IMR-90 (cell line): ENCODE measurements around the gene RNF125.

Experiments
- CEBPB ChIP-seq: IDR thresholded peaks from 2 replicates; pipeline ENCODE4 v1.6.1; 2012; ENCODE audit warnings: low read depth, low read length, improper control_type of control experiment
- CTCF ChIP-seq: conservative IDR thresholded peaks from 2 replicates; pipeline ENCODE4 v1.5.1; 2012; ENCODE audit warnings: mild to moderate bottlenecking, low read depth, low read length, improper control_type of control experiment
- MAFK ChIP-seq: IDR thresholded peaks from 2 replicates; pipeline ENCODE4 v1.6.1; 2012; ENCODE audit warnings: low read depth, low read length, improper control_type of control experiment
- MXI1 ChIP-seq: IDR thresholded peaks from 2 replicates; pipeline ENCODE4 v1.6.1; 2012; ENCODE audit warnings: low read depth, mild to moderate bottlenecking, low read length, moderate library complexity, borderline replicate concordance
- NFE2L2 ChIP-seq: fragments of 150-350 bp; IDR thresholded peaks from 2 replicates; pipeline ENCODE4 v1.6.1; 2016; ENCODE audit warnings: low read depth, mild to moderate bottlenecking, low read length
- POLR2A ChIP-seq: IDR thresholded peaks from 2 replicates; pipeline ENCODE4 v1.6.1; 2012; ENCODE audit warnings: mild to moderate bottlenecking, low read depth, low read length
- RAD21 ChIP-seq: IDR thresholded peaks from 2 replicates; pipeline ENCODE4 v1.6.1; 2012; ENCODE audit warnings: low read length, improper control_type of control experiment
- RCOR1 ChIP-seq: IDR thresholded peaks from 2 replicates; pipeline ENCODE4 v1.6.1; 2012; ENCODE audit warnings: mild to moderate bottlenecking, low read length, improper control_type of control experiment; ENCODE audit not compliant: insufficient replicate concordance
- RFX5 ChIP-seq: IDR thresholded peaks from 2 replicates; pipeline ENCODE4 v1.8.0; 2012; ENCODE audit warnings: low read depth, mild to moderate bottlenecking, low read length, moderate library complexity
- SMC3 ChIP-seq: fragments of 150-350 bp; IDR thresholded peaks from 2 replicates; pipeline ENCODE4 v1.6.1; 2016; ENCODE audit warnings: low read depth, mild to moderate bottlenecking, antibody characterized with exemption, low read length, moderate library complexity
- TF ChIP-seq, protein P1 (sequence below): fragments of 150-350 bp; IDR thresholded peaks from 2 replicates; pipeline ENCODE4 v1.6.1; 2017; ENCODE audit warnings: mild to moderate bottlenecking, antibody characterized with exemption, low read length, low read depth

GRCh38 chr18:32060026-32060425, 41.4 kb downstream of the RNF125 start:
- no peak for TF ChIP-seq CTCF
- TF ChIP-seq CEBPB = no peak
- TF ChIP-seq POLR2A = no peak
- no peak for TF ChIP-seq MXI1
- no peak for TF ChIP-seq NFE2L2
- TF ChIP-seq RCOR1 = no peak
- TF ChIP-seq RFX5 = no peak
- TF ChIP-seq MAFK = no peak
- no peak for TF ChIP-seq SMC3
- TF ChIP-seq, protein P1, sequence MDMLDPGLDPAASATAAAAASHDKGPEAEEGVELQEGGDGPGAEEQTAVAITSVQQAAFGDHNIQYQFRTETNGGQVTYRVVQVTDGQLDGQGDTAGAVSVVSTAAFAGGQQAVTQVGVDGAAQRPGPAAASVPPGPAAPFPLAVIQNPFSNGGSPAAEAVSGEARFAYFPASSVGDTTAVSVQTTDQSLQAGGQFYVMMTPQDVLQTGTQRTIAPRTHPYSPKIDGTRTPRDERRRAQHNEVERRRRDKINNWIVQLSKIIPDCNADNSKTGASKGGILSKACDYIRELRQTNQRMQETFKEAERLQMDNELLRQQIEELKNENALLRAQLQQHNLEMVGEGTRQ = no peak
- TF ChIP-seq RAD21 = no peak
